AG10803 (cell line): ENCODE results near the gene MCM6.

ENCODE experiments used
- DNase-seq: peaks from one replicate; pipeline ENCODE4 v3.0.0; 2010; ENCODE audit warnings: low read depth
- H3K4me3 ChIP-seq: 2 replicates; pipeline ENCODE4 v1.5.1; 2011; ENCODE audit warnings: mild to moderate bottlenecking, low read length, control low read depth
- CTCF ChIP-seq: conservative IDR thresholded peaks from 2 replicates; pipeline ENCODE4 v1.5.1; 2011; ENCODE audit warnings: mild to moderate bottlenecking, low read length, control low read depth, inconsistent platforms

MCM6 gene

GRCh38 chr2:135832891-135833290 is 43.4 kb downstream of the MCM6 start:
- DNase-seq, result no peak
- TF ChIP-seq CTCF, result no peak
- no peak overlapping the region for H3K4me3 ChIP-seq

- no peak for TF ChIP-seq CTCF
- DNase-seq, result no peak
- H3K4me3 ChIP-seq, result no peak overlapping the region
Measured at GRCh38 chr2:135831180-135831812, 44.9 kb downstream of the MCM6 start.

- H3K4me3 ChIP-seq, result no peak overlapping the region
- TF ChIP-seq CTCF, result no peak
- no peak for DNase-seq
Measured at GRCh38 chr2:135829378-135830135, 46.7 kb downstream of the MCM6 start.

- TF ChIP-seq CTCF, result no peak
- H3K4me3 ChIP-seq, result no peak overlapping the region
- DNase-seq, result no peak
Measured at GRCh38 chr2:135826544-135826943, 49.7 kb downstream of the MCM6 start.

- H3K4me3 ChIP-seq, result no peak overlapping the region
- TF ChIP-seq CTCF, result no peak
- no peak for DNase-seq
Measured at GRCh38 chr2:135825550-135826176, 50.6 kb downstream of the MCM6 start.

- TF ChIP-seq CTCF, result no peak
- H3K4me3 ChIP-seq, result no peak overlapping the region
- no peak for DNase-seq
Measured at GRCh38 chr2:135825131-135825530, 51.1 kb downstream of the MCM6 start.
